PC-9 (cell line): Measurements from ENCODE around the gene MFF. TPM values are rescaled to one million over a fixed set of nuclear protein-coding genes. Genes with fewer than 3 reads are reported as not detected.

Source experiments
- BruUV-seq: library from RNA; stranded (reverse); fragments of 400-500 nt; replicated peaks from 2 replicates; lab custom pipeline; 2021; lab: Mats Ljungman, UMichigan
- CTCF ChIA-PET: fragments of 300-600 bp; sonication (Branson Sonifier 250); formaldehyde crosslinking; loops from one replicate; lab custom pipeline; 2022; ENCODE audit warnings: antibody characterized with exemption; lab: Charles Lee
- POLR2A ChIA-PET: fragments of 300-600 bp; sonication (Branson Sonifier 250); formaldehyde crosslinking; loops from one replicate; lab custom pipeline; 2022; ENCODE audit warnings: antibody characterized with exemption; ENCODE audit not compliant: unreplicated experiment; lab: Charles Lee
- DNase-seq, 2 experiments: peaks; one replicate each; pipeline versions ENCODE4 v3.0.0 to v3.0.0-alpha.2; 2015 to 2022; ENCODE audit warnings: mixed read lengths in 1 of 2
- H2AFZ ChIP-seq: fragments of 200-600 bp; sonication (generic); 2 replicates; pipeline ENCODE4 v1.8.1; 2017; ENCODE audit warnings: antibody characterized with exemption
- H3F3A ChIP-seq: fragments of 200-600 bp; sonication (generic); 2 replicates; pipeline ENCODE4 v1.8.1; 2017; ENCODE audit warnings: antibody characterized with exemption, mild to moderate bottlenecking, low read depth; ENCODE audit not compliant: insufficient read depth
- H3K27ac ChIP-seq: fragments of 200-600 bp; sonication (generic); 2 replicates; pipeline ENCODE4 v1.6.1; 2016; ENCODE audit warnings: mixed run types
- H3K27me3 ChIP-seq: fragments of 200-600 bp; sonication (generic); 2 replicates; pipeline ENCODE4 v1.6.1; 2016; ENCODE audit warnings: low read depth, mixed run types; ENCODE audit not compliant: insufficient read depth
- H3K36me3 ChIP-seq: fragments of 200-600 bp; sonication (generic); 2 replicates; pipeline ENCODE4 v1.6.1; 2016; ENCODE audit warnings: low read depth, mixed run types
- H3K4me1 ChIP-seq: fragments of 200-600 bp; sonication (generic); replicated peaks from 2 replicates; pipeline ENCODE4 v1.6.1; 2016; ENCODE audit warnings: mixed run types; ENCODE audit not compliant: insufficient read depth
- H3K4me2 ChIP-seq: fragments of 200-600 bp; sonication (generic); 2 replicates; pipeline ENCODE4 v1.6.1; 2017; ENCODE audit warnings: mixed run types
- H3K4me3 ChIP-seq: fragments of 200-600 bp; sonication (generic); 2 replicates; pipeline ENCODE4 v1.6.1; 2016; ENCODE audit warnings: mixed run types
- H3K79me2 ChIP-seq: fragments of 200-600 bp; sonication (generic); 2 replicates; pipeline ENCODE4 v1.6.1; 2017; ENCODE audit warnings: low read depth, mixed run types
- H3K9me2 ChIP-seq: fragments of 200-600 bp; sonication (generic); 2 replicates; pipeline ENCODE4 v1.8.1; 2017; ENCODE audit warnings: mild to moderate bottlenecking; ENCODE audit not compliant: insufficient read depth
- H3K9me3 ChIP-seq: fragments of 200-600 bp; sonication (generic); 2 replicates; pipeline ENCODE4 v1.8.1; 2016; ENCODE audit warnings: low read depth; ENCODE audit not compliant: insufficient read depth
- H4K20me1 ChIP-seq: fragments of 200-600 bp; sonication (generic); 2 replicates; pipeline ENCODE4 v1.8.1; 2017; ENCODE audit not compliant: insufficient read depth
- EZH2 ChIP-seq: fragments of 200-600 bp; sonication (generic); IDR thresholded peaks from 2 replicates; pipeline ENCODE4 v1.8.0; 2017; ENCODE audit warnings: antibody characterized with exemption, low read depth
- intact Hi-C: fragments of 100-400 bp; cut with micrococcal nuclease; formaldehyde crosslinking; loops from one replicate; pipeline ENCODE4 v1.10.0; 2022; ENCODE audit not compliant: unreplicated experiment
- total RNA-seq: library from RNA; stranded (reverse); gene quantifications from 2 replicates; pipeline ENCODE4 v1.2.3, GENCODE V29; 2021
- TF ChIP-seq, protein P1 (sequence below): fragments of 200-600 bp; sonication (generic); conservative IDR thresholded peaks from 2 replicates; pipeline ENCODE4 v1.6.1; 2017; ENCODE audit warnings: mixed run types, antibody characterized with exemption, mild to moderate bottlenecking, moderate library complexity

MFF gene
- total RNA-seq, 1 experiment from 2014 or later: 144 TPM

DNA sequence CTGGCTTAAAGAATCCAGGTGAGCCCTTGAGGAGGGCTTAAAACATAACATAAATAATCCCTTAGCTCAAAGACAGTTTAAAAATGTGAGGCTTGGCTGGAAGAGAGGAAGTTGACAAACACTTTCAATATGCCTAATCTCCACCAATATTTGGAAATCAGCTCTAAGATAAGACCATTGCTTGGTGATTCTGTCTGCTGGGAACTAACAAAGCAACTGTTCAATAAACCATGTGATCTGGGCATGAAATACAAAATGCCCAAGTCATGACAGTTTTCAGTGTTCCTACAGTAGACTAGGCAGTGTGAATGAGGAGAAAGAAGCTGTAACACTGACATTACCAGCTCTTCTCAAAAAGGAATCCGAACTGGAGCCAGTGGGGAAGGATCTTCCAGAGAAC lies 10.7 kb downstream of the MFF start:
- H3K4me3 ChIP-seq: no peak overlapping the region
- H3K9me2 ChIP-seq: no peaks in the 10 kb centered on the region
- no peak overlapping the region for H3K27ac ChIP-seq
- no peak for TF ChIP-seq EZH2
- TF ChIP-seq, protein P1, sequence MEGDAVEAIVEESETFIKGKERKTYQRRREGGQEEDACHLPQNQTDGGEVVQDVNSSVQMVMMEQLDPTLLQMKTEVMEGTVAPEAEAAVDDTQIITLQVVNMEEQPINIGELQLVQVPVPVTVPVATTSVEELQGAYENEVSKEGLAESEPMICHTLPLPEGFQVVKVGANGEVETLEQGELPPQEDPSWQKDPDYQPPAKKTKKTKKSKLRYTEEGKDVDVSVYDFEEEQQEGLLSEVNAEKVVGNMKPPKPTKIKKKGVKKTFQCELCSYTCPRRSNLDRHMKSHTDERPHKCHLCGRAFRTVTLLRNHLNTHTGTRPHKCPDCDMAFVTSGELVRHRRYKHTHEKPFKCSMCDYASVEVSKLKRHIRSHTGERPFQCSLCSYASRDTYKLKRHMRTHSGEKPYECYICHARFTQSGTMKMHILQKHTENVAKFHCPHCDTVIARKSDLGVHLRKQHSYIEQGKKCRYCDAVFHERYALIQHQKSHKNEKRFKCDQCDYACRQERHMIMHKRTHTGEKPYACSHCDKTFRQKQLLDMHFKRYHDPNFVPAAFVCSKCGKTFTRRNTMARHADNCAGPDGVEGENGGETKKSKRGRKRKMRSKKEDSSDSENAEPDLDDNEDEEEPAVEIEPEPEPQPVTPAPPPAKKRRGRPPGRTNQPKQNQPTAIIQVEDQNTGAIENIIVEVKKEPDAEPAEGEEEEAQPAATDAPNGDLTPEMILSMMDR: no peak
- H2AFZ ChIP-seq: no peak overlapping the region
- no peaks in the 10 kb centered on the region for H3F3A ChIP-seq
- intact Hi-C loops: no loop called here
- no peaks in the 10 kb centered on the region for H3K9me3 ChIP-seq
- no peaks in the 10 kb centered on the region for H4K20me1 ChIP-seq
- H3K4me1 ChIP-seq: no peaks in the 10 kb centered on the region
- no peak overlapping the region for H3K4me2 ChIP-seq
- POLR2A ChIA-PET: interaction anchor here (0.6 to 0.8 kb wide), 2 partner anchors 16 to 851 kb away, joined by 3 to 6 read pairs; no protein-coding TSS in a partner anchor
- no peak for DNase-seq
- peaks cover 11% of the 10 kb centered on the region for H3K79me2 ChIP-seq
- BruUV-seq: no TSS peak
- H3K36me3 ChIP-seq: peaks cover 57% of the 10 kb centered on the region
- no peaks in the 10 kb centered on the region for H3K27me3 ChIP-seq
- CTCF ChIA-PET: no interaction called here

DNA sequence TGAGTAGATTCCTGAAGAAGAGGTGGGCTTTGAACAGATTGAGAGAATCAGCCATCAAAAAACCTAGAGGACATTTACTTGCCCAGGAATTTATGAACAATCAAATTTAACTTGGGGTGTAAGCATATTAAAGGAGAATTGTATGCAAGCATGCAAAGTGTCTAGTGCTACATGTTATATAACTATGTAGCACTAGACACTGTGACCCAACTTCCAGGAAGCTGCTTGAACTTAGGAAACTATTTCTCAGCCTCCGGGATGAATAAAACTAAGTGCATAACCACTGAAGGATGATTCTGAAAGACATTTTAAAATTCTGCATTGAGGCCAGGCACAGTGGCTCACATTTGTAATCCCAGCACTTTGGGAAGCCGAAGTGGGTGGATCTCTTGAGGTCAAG lies 12.4 kb downstream of the MFF start:
- TF ChIP-seq EZH2: no peak
- TF ChIP-seq, protein P1: no peak
- no peak overlapping the region for H3K4me3 ChIP-seq
- no peak overlapping the region for H3K4me2 ChIP-seq
- no peaks in the 10 kb centered on the region for H3K27me3 ChIP-seq
- no peak overlapping the region for H2AFZ ChIP-seq
- H4K20me1 ChIP-seq: no peaks in the 10 kb centered on the region
- no peak for DNase-seq
- POLR2A ChIA-PET: no interaction called here
- no peaks in the 10 kb centered on the region for H3K9me3 ChIP-seq
- H3K79me2 ChIP-seq: peaks cover 4% of the 10 kb centered on the region
- intact Hi-C loops: no loop called here
- peaks cover 56% of the 10 kb centered on the region for H3K36me3 ChIP-seq
- CTCF ChIA-PET: no interaction called here
- BruUV-seq: no TSS peak
- no peaks in the 10 kb centered on the region for H3K9me2 ChIP-seq
- 0 out of 2 replicates have a peak, but pooled peaks cover 4% of the 10 kb centered on the region for H3F3A ChIP-seq
- H3K4me1 ChIP-seq: no peaks in the 10 kb centered on the region
- no peak overlapping the region for H3K27ac ChIP-seq

DNA sequence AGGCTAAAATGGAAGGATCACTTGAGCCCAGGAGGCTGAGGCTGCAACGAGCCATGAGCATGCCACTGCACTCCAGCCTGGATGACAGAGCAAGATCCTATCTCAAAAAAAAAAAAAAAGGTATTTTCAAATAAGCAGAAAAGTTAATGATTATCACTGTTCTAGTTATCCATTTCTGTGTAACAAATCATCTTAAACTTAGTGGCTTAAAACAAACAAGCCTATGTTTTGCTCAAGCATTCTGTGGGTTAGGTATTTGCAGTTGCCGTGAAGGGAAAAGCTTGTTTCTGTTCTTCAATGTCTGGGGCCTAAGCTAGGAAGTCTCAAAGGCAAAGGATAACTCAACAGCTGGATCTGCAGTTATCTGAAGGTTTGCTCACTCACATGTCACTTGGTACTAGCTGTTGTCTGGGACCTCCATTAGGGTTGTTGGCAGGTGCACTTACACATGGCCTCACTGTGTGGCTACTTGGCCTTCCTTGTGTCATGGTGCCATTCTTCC lies 14.1 kb downstream of the MFF start:
- no peak for DNase-seq
- Histone ChIP-seq H2AFZ (no peak overlapping the region), H3K9me2 (no peaks in the 10 kb centered on the region), H3K27ac (no peak overlapping the region), H3F3A (peaks cover 8% of the 10 kb centered on the region; the same call in 1 of the 2 replicates), H3K4me3 (no peak overlapping the region), H3K27me3 (no peaks in the 10 kb centered on the region), H3K79me2 (no peaks in the 10 kb centered on the region; the same call in 1 of the 2 replicates), H3K4me2 (no peak overlapping the region), H3K9me3 (no peaks in the 10 kb centered on the region), H3K36me3 (peaks cover 54% of the 10 kb centered on the region), H4K20me1 (no peaks in the 10 kb centered on the region), H3K4me1 (no peaks in the 10 kb centered on the region)
- ChIA-PET POLR2A (no interaction called here), CTCF (interaction anchor here (0.7 to 1.3 kb wide), 2 partner anchors 101 to 1976 kb away, joined by 9 to 10 read pairs; no protein-coding TSS in a partner anchor)
- intact Hi-C loops: no loop called here
- no TSS peak for BruUV-seq
- no peak for TF ChIP-seq EZH2
- TF ChIP-seq, protein P1: no peak
